WI38 (cell line): ENCODE data around the gene COL4A2.
A peak's percentile ranks its signal among the peaks of the same experiment; 100 is the strongest.

Experiments used
- H3K4me3 ChIP-seq: 2 replicates; pipeline ENCODE4 v1.5.1; 2011; ENCODE audit warnings: low read depth, mild to moderate bottlenecking, control low read depth, low read length
- CTCF ChIP-seq: IDR thresholded peaks from 2 replicates; pipeline ENCODE4 v1.5.1; 2012; ENCODE audit warnings: low read depth, mild to moderate bottlenecking, control low read depth, low read length

The COL4A2 gene

GRCh38 chr13:110557610-110558305, 250.7 kb downstream of the COL4A2 start:
- H3K4me3 ChIP-seq, result no peak overlapping the region
- no peak for TF ChIP-seq CTCF

- peak overlapping the region; percentile 33 for H3K4me3 ChIP-seq
- TF ChIP-seq CTCF, result no peak
Observed at GRCh38 chr13:110559429-110559943, 252.4 kb downstream of the COL4A2 start.

- no peak for TF ChIP-seq CTCF
- H3K4me3 ChIP-seq, result peak overlapping the region; percentile 33
Observed at GRCh38 chr13:110559986-110560385, 252.9 kb downstream of the COL4A2 start.

GRCh38 chr13:110560601-110561343, 253.7 kb downstream of the COL4A2 start:
- no peak for TF ChIP-seq CTCF
- peak overlapping the region; percentile 79 for H3K4me3 ChIP-seq

- no peak for TF ChIP-seq CTCF
- H3K4me3 ChIP-seq, result peak within 1 kb of the TSS; percentile 79
Observed at GRCh38 chr13:110561344-110562035, 254.4 kb downstream of the COL4A2 start, which contains the start of gene RAB20. Gene RAB20 (minus strand): TSS chr13:110561722. CDS start chr13:110561519, 203 bp downstream.

- H3K4me3 ChIP-seq, result peak overlapping the region; percentile 79
- TF ChIP-seq CTCF, result no peak
Observed at GRCh38 chr13:110562036-110562597, 255.0 kb downstream of the COL4A2 start.
